ENCODE results near the gene GEN1.

The GEN1 gene

DNA sequence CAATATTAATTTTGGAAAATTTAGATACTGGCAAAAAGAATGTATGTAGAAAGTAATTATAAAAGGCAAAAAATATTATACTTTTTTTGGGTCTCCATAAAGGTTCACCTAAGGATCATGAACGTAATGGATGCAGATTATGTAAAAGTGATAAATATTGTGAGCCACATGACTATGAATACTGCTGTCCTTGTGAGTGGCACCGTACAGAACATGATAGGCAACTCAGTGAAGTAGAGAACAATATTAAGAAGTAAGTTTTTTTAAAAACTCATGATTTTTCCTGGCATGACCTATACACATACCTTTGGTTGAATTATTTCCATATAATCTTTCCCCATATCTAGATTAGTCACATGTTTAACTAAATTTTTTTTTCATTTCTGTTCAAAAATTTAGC is 18.6 kb downstream of the GEN1 start:
- H4K20me1 ChIP-seq (ENCODE audit: low read depth, low read length): 0 out of 2 replicates have a peak, but pooled peaks cover 5% of the 10 kb centered on the region
- H3K36me3 ChIP-seq (ENCODE audit: low read length): peaks cover 83% of the 10 kb centered on the region
- no peak overlapping the region for H3K4me3 ChIP-seq (ENCODE audit: insufficient read depth, low read length, poor library complexity, severe bottlenecking)
- H3K9me2 ChIP-seq (replicated peaks; ENCODE audit: insufficient read depth, low read length): no peaks in the 10 kb centered on the region
- no peak overlapping the region for H3K4me2 ChIP-seq (ENCODE audit: low read depth, low read length, poor library complexity, severe bottlenecking)
- no peak for TF ChIP-seq EZH2phosphoT487 (conservative IDR thresholded peaks at IDR 0.05; ENCODE audit: low read length)
- TF ChIP-seq, protein P1, sequence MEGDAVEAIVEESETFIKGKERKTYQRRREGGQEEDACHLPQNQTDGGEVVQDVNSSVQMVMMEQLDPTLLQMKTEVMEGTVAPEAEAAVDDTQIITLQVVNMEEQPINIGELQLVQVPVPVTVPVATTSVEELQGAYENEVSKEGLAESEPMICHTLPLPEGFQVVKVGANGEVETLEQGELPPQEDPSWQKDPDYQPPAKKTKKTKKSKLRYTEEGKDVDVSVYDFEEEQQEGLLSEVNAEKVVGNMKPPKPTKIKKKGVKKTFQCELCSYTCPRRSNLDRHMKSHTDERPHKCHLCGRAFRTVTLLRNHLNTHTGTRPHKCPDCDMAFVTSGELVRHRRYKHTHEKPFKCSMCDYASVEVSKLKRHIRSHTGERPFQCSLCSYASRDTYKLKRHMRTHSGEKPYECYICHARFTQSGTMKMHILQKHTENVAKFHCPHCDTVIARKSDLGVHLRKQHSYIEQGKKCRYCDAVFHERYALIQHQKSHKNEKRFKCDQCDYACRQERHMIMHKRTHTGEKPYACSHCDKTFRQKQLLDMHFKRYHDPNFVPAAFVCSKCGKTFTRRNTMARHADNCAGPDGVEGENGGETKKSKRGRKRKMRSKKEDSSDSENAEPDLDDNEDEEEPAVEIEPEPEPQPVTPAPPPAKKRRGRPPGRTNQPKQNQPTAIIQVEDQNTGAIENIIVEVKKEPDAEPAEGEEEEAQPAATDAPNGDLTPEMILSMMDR (IDR thresholded peaks at IDR 0.05; ENCODE audit: insufficient read depth, low read length, poor library complexity, severe bottlenecking): no peak
- H3K79me2 ChIP-seq (ENCODE audit: insufficient read depth, low read length): no peaks in the 10 kb centered on the region
- H3K9ac ChIP-seq (ENCODE audit: low read length): no peak overlapping the region
- H3K9me3 ChIP-seq (ENCODE audit: insufficient read depth, low read length): no peaks in the 10 kb centered on the region
- H2AFZ ChIP-seq (ENCODE audit: low read depth, low read length, severe bottlenecking): no peak overlapping the region
- no peak overlapping the region for H3K27ac ChIP-seq (ENCODE audit: low read depth, low read length)
- H3F3A ChIP-seq (ENCODE audit: insufficient read depth): peaks cover 24% of the 10 kb centered on the region; the same call in 1 of the 2 replicates
- H3K27me3 ChIP-seq (ENCODE audit: low read length): no peaks in the 10 kb centered on the region

DNA sequence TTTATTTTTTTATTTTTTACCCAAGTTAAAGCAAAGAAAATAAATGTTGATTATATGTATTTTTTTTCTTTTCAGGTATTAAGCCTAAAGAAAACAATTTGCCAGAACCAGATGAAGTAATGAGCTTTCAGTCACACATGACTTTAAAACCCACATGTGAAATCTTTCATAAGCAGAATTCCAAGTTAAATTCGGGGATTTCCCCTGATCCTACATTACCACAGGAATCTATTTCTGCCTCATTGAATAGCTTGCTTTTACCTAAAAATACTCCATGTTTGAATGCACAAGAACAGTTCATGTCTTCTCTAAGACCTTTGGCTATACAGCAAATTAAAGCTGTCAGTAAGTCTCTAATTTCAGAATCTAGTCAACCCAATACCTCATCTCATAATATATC is 26.6 kb downstream of the GEN1 start:
- Histone ChIP-seq H3K27me3 (ENCODE audit: low read length) (no peaks in the 10 kb centered on the region), H3K9me2 (replicated peaks; ENCODE audit: insufficient read depth, low read length) (no peaks in the 10 kb centered on the region), H3K27ac (ENCODE audit: low read depth, low read length) (no peak overlapping the region), H3K79me2 (ENCODE audit: insufficient read depth, low read length) (no peaks in the 10 kb centered on the region), H3F3A (ENCODE audit: insufficient read depth) (peaks cover 7% of the 10 kb centered on the region; the same call in 1 of the 2 replicates), H3K4me3 (ENCODE audit: insufficient read depth, low read length, poor library complexity, severe bottlenecking) (no peak overlapping the region), H3K4me2 (ENCODE audit: low read depth, low read length, poor library complexity, severe bottlenecking) (no peak overlapping the region), H3K9ac (ENCODE audit: low read length) (no peak overlapping the region), H2AFZ (ENCODE audit: low read depth, low read length, severe bottlenecking) (no peak overlapping the region), H4K20me1 (ENCODE audit: low read depth, low read length) (peaks cover 6% of the 10 kb centered on the region; the same call in 1 of the 2 replicates), H3K36me3 (ENCODE audit: low read length) (peaks cover 53% of the 10 kb centered on the region), H3K9me3 (ENCODE audit: insufficient read depth, low read length) (no peaks in the 10 kb centered on the region)
- TF ChIP-seq, protein P1 (IDR thresholded peaks at IDR 0.05; ENCODE audit: insufficient read depth, low read length, poor library complexity, severe bottlenecking): no peak
- TF ChIP-seq EZH2phosphoT487 (conservative IDR thresholded peaks at IDR 0.05; ENCODE audit: low read length): no peak

DNA sequence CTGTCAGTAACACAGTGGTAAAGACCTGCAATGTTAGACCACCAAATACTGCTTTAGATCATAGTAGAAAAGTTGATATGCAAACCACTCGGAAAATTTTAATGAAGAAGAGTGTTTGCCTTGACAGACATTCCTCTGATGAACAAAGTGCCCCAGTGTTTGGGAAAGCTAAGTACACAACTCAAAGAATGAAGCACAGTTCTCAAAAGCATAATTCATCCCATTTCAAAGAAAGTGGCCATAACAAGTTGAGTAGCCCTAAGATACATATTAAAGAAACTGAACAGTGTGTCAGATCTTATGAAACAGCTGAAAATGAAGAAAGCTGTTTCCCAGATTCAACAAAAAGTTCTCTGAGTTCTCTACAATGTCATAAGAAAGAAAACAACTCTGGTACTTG is 27.5 kb downstream of the GEN1 start:
- Histone ChIP-seq H3K79me2 (ENCODE audit: insufficient read depth, low read length) (no peaks in the 10 kb centered on the region), H3K4me3 (ENCODE audit: insufficient read depth, low read length, poor library complexity, severe bottlenecking) (no peak overlapping the region), H3K9me3 (ENCODE audit: insufficient read depth, low read length) (no peaks in the 10 kb centered on the region), H3K9me2 (replicated peaks; ENCODE audit: insufficient read depth, low read length) (no peaks in the 10 kb centered on the region), H4K20me1 (ENCODE audit: low read depth, low read length) (peaks cover 6% of the 10 kb centered on the region; the same call in 1 of the 2 replicates), H3K36me3 (ENCODE audit: low read length) (peaks cover 45% of the 10 kb centered on the region), H3K27me3 (ENCODE audit: low read length) (no peaks in the 10 kb centered on the region), H2AFZ (ENCODE audit: low read depth, low read length, severe bottlenecking) (no peak overlapping the region), H3K27ac (ENCODE audit: low read depth, low read length) (no peak overlapping the region), H3K4me2 (ENCODE audit: low read depth, low read length, poor library complexity, severe bottlenecking) (no peak overlapping the region), H3K9ac (ENCODE audit: low read length) (no peak overlapping the region), H3F3A (ENCODE audit: insufficient read depth) (peaks cover 7% of the 10 kb centered on the region; the same call in 1 of the 2 replicates)
- no peak for TF ChIP-seq EZH2phosphoT487 (conservative IDR thresholded peaks at IDR 0.05; ENCODE audit: low read length)
- TF ChIP-seq, protein P1 (IDR thresholded peaks at IDR 0.05; ENCODE audit: insufficient read depth, low read length, poor library complexity, severe bottlenecking): no peak
